ENCODE measurements around the gene LIMS1. TPM values are rescaled to one million over a fixed set of nuclear protein-coding genes. Genes with fewer than 3 reads are reported as not detected.
"Not testable (repeated sequence)": the region's sequence is repeated elsewhere in the genome, so short reads cannot be mapped to it uniquely, and the experiment has no call there.

Gene LIMS1
- total RNA-seq, 1 experiment from 2014 or later = 56.2 TPM

- H3K9ac ChIP-seq (ENCODE audit: low read length) = no peak overlapping the region
- CTCF ChIA-PET = no interaction called here
- H3K9me3 ChIP-seq (ENCODE audit: control insufficient read depth in 1 of 2, insufficient read depth in 1 of 2, low read depth in 1 of 2, low read length in 2 of 2) = no peaks in the 10 kb centered on the region
- H3K27me3 ChIP-seq (ENCODE audit: insufficient read depth, low read length) = no peaks in the 10 kb centered on the region
- H3K36me3 ChIP-seq (ENCODE audit: control insufficient read depth in 1 of 2, insufficient read depth in 2 of 2, low read length in 2 of 2) = no peaks in the 10 kb centered on the region
- POLR2A ChIA-PET = no interaction called here
- RAD21 ChIA-PET (ENCODE audit: low non-redundant PET in 1 of 2, low total read pairs in 2 of 2, uncharacterized antibody in 2 of 2, unreplicated experiment in 2 of 2) = no interaction called here
- DNase-seq (ENCODE audit: low read depth, low spot score) (no peak), ATAC-seq (no peak)
- peaks cover 0 to 21% of the 10 kb centered on the region in 2 experiments; a peak in 2 of 4 replicates for H3K4me1 ChIP-seq (ENCODE audit: control insufficient read depth in 1 of 2, insufficient read depth in 2 of 2, low read length in 2 of 2)
- no peaks in the 10 kb centered on the region for H4K20me1 ChIP-seq (ENCODE audit: insufficient read depth)
- no peaks in the 10 kb centered on the region for H3K9me2 ChIP-seq (ENCODE audit: insufficient read depth)
- no peak overlapping the region for H3K27ac ChIP-seq (ENCODE audit: low read depth, low read length)
- no peak for TF ChIP-seq ZNF274 (IDR thresholded peaks at IDR 0.05; ENCODE audit: low read depth, low read length)
- no peak for TF ChIP-seq RAD21 (IDR thresholded peaks at IDR 0.05; ENCODE audit: low read depth)
- no peak for TF ChIP-seq EZH2 (IDR thresholded peaks at IDR 0.05)
- no peak for TF ChIP-seq REST (IDR thresholded peaks at IDR 0.05; ENCODE audit: low read depth)
- no peak for TF ChIP-seq CEBPB (IDR thresholded peaks at IDR 0.05; ENCODE audit: low read depth)
- TF ChIP-seq SRF (IDR thresholded peaks at IDR 0.05; ENCODE audit: low read depth) = no peak
- TF ChIP-seq FOSL1 (IDR thresholded peaks at IDR 0.05; ENCODE audit: low read depth) = no peak
- TF ChIP-seq EZH2phosphoT487 (IDR thresholded peaks at IDR 0.05; ENCODE audit: borderline replicate concordance) = no peak
- no peak for TF ChIP-seq CTCF (IDR thresholded peaks at IDR 0.05 in 2 of 3, conservative IDR thresholded peaks at IDR 0.05 in 1 of 3; ENCODE audit: borderline replicate concordance in 1 of 3, insufficient read depth in 1 of 3, low read depth in 2 of 3, low read length in 2 of 3)
- TF ChIP-seq CBX3 (IDR thresholded peaks at IDR 0.05; ENCODE audit: low read depth) = no peak
- no peak for TF ChIP-seq POLR2A (IDR thresholded peaks at IDR 0.05; ENCODE audit: borderline replicate concordance, extremely low read depth, insufficient read depth, insufficient read length)
- TF ChIP-seq ZFX (IDR thresholded peaks at IDR 0.05) = no peak
- TF ChIP-seq ATF3 (IDR thresholded peaks at IDR 0.05) = no peak
- no peak for TF ChIP-seq SP1 (IDR thresholded peaks at IDR 0.05; ENCODE audit: low read depth)
- no peak for TF ChIP-seq EGR1 (IDR thresholded peaks at IDR 0.05; ENCODE audit: low read depth)
- no peak for TF ChIP-seq POLR2AphosphoS5 (IDR thresholded peaks at IDR 0.05; ENCODE audit: low read depth, low read length)
- H2AFZ ChIP-seq (ENCODE audit: low read depth, low read length, poor library complexity, severe bottlenecking) = no peak overlapping the region
- intact Hi-C loops (cut with micrococcal nuclease) = no loop called here
- H3K4me3 ChIP-seq (replicated peaks in 1 of 2; ENCODE audit: low read depth in 1 of 2, low read length in 2 of 2) = no peak overlapping the region
- H3K4me2 ChIP-seq (ENCODE audit: low read length) = no peak overlapping the region
- peaks cover 13% of the 10 kb centered on the region; the same call in 1 of the 2 replicates for H3K79me2 ChIP-seq (ENCODE audit: insufficient read depth, low read length)
- no TSS peak for BruUV-seq (replicated peaks)
Measured at GRCh38 chr2:108643261-108643849, 109.1 kb downstream of the LIMS1 start.

- RAD21 ChIA-PET (ENCODE audit: low non-redundant PET in 1 of 2, low total read pairs in 2 of 2, uncharacterized antibody in 2 of 2, unreplicated experiment in 2 of 2); CTCF ChIA-PET; H3K9ac ChIP-seq (ENCODE audit: low read length); BruUV-seq (replicated peaks); H3K4me2 ChIP-seq (ENCODE audit: low read length); H4K20me1 ChIP-seq (ENCODE audit: insufficient read depth); H3K4me3 ChIP-seq (replicated peaks in 1 of 2; ENCODE audit: low read depth in 1 of 2, low read length in 2 of 2); ATAC-seq; DNase-seq (ENCODE audit: low read depth, low spot score); H3K9me2 ChIP-seq (ENCODE audit: insufficient read depth); H3K9me3 ChIP-seq (ENCODE audit: control insufficient read depth in 1 of 2, insufficient read depth in 1 of 2, low read depth in 1 of 2, low read length in 2 of 2); H3K27me3 ChIP-seq (ENCODE audit: insufficient read depth, low read length); H2AFZ ChIP-seq (ENCODE audit: low read depth, low read length, poor library complexity, severe bottlenecking); H3K36me3 ChIP-seq (ENCODE audit: control insufficient read depth in 1 of 2, insufficient read depth in 2 of 2, low read length in 2 of 2); H3K27ac ChIP-seq (ENCODE audit: low read depth, low read length); intact Hi-C loops (cut with micrococcal nuclease); POLR2A ChIA-PET: not testable (repeated sequence)
- peaks cover 0 to 20% of the 10 kb centered on the region in 2 experiments; a peak in 2 of 4 replicates for H3K4me1 ChIP-seq (ENCODE audit: control insufficient read depth in 1 of 2, insufficient read depth in 2 of 2, low read length in 2 of 2)
- H3K79me2 ChIP-seq (ENCODE audit: insufficient read depth, low read length) = peaks cover 13% of the 10 kb centered on the region; the same call in 1 of the 2 replicates
Measured at GRCh38 chr2:108643862-108644261, 109.6 kb downstream of the LIMS1 start.
